ENCODE measurements around the gene PTCD1. TPM values are rescaled to one million over a fixed set of nuclear protein-coding genes. Genes with fewer than 3 reads are reported as not detected.

PTCD1 gene
- polyA plus RNA-seq, 1 donor (not counting 4 experiments of a cell fraction or from before 2014, with no cell fraction given): 2.8 TPM

GRCh38 chr7:99386584-99387238, 51.9 kb downstream of the PTCD1 start:
- peak; percentile 14 to 41 (median 41) for TF ChIP-seq CTCF (optimal IDR thresholded peaks at IDR 0.05 in 1 of 3, IDR thresholded peaks at IDR 0.05 in 1 of 3, conservative IDR thresholded peaks at IDR 0.05 in 1 of 3; ENCODE audit: extremely low read depth in 1 of 3, insufficient read depth in 2 of 3, low read length in 3 of 3)
- no peak for TF ChIP-seq EZH2 (IDR thresholded peaks at IDR 0.05; ENCODE audit: low read length)
- Histone ChIP-seq H3K9me3 (ENCODE audit: control insufficient read depth, low read depth, low read length) (no peaks in the 10 kb centered on the region), H3K4me1 (ENCODE audit: control insufficient read depth, extremely low read depth, insufficient read depth, low read length) (no peaks in the 10 kb centered on the region), H3K27ac (ENCODE audit: control insufficient read depth, insufficient read depth, low read length) (no peak overlapping the region), H3K9me1 (ENCODE audit: control insufficient read depth, extremely low read depth, insufficient read depth, low read length) (no peaks in the 10 kb centered on the region), H2AFZ (ENCODE audit: control insufficient read depth, low read length) (no peak overlapping the region), H3K79me2 (ENCODE audit: control insufficient read depth, insufficient read depth, low read length) (peaks cover 29% of the 10 kb centered on the region), H3K4me3 (ENCODE audit: control insufficient read depth in 2 of 3, extremely low read depth in 1 of 3, insufficient read depth in 2 of 3, low read depth in 1 of 3, low read length in 3 of 3) (no peak overlapping the region), H3K4me2 (ENCODE audit: control insufficient read depth, extremely low read depth, insufficient read depth, low read depth, low read length) (no peak overlapping the region), H3K36me3 (ENCODE audit: control insufficient read depth in 2 of 2, extremely low read depth in 1 of 2, insufficient read depth in 2 of 2, low read length in 2 of 2) (peaks cover 33 to 44% of the 10 kb centered on the region in 2 experiments), H4K20me1 (ENCODE audit: control insufficient read depth, extremely low read depth, insufficient read depth, low read length) (peaks cover 14% of the 10 kb centered on the region), H3K27me3 (ENCODE audit: control insufficient read depth, extremely low read depth, insufficient read depth, low read length) (no peaks in the 10 kb centered on the region), H3K9ac (ENCODE audit: control insufficient read depth, extremely low read depth, insufficient read depth, low read length) (no peak overlapping the region)
- dilution Hi-C loops (cut with MboI; ENCODE audit: extremely low pct_ligation_motif_present, low sequenced_read_pairs): no loop called here
- FAIRE-seq: no peak
- no peak for DNase-seq (ENCODE audit: low read depth, low spot score)

GRCh38 chr7:99385564-99385963, 53.0 kb downstream of the PTCD1 start:
- Histone ChIP-seq H4K20me1 (ENCODE audit: control insufficient read depth, extremely low read depth, insufficient read depth, low read length) (peaks cover 23% of the 10 kb centered on the region), H3K9me1 (ENCODE audit: control insufficient read depth, extremely low read depth, insufficient read depth, low read length) (peaks cover 3% of the 10 kb centered on the region), H2AFZ (ENCODE audit: control insufficient read depth, low read length) (no peak overlapping the region), H3K9ac (ENCODE audit: control insufficient read depth, extremely low read depth, insufficient read depth, low read length) (no peak overlapping the region), H3K4me3 (ENCODE audit: control insufficient read depth in 2 of 3, extremely low read depth in 1 of 3, insufficient read depth in 2 of 3, low read depth in 1 of 3, low read length in 3 of 3) (no peak overlapping the region), H3K27ac (ENCODE audit: control insufficient read depth, insufficient read depth, low read length) (no peak overlapping the region), H3K4me1 (ENCODE audit: control insufficient read depth, extremely low read depth, insufficient read depth, low read length) (peaks cover 6% of the 10 kb centered on the region), H3K36me3 (ENCODE audit: control insufficient read depth in 2 of 2, extremely low read depth in 1 of 2, insufficient read depth in 2 of 2, low read length in 2 of 2) (peaks cover 33 to 49% of the 10 kb centered on the region in 2 experiments), H3K9me3 (ENCODE audit: control insufficient read depth, low read depth, low read length) (no peaks in the 10 kb centered on the region), H3K79me2 (ENCODE audit: control insufficient read depth, insufficient read depth, low read length) (peaks cover 39% of the 10 kb centered on the region), H3K27me3 (ENCODE audit: control insufficient read depth, extremely low read depth, insufficient read depth, low read length) (no peaks in the 10 kb centered on the region), H3K4me2 (ENCODE audit: control insufficient read depth, extremely low read depth, insufficient read depth, low read depth, low read length) (no peak overlapping the region)
- FAIRE-seq (no peak), DNase-seq (ENCODE audit: low read depth, low spot score) (no peak)
- TF ChIP-seq EZH2 (IDR thresholded peaks at IDR 0.05; ENCODE audit: low read length) (no peak), CTCF (optimal IDR thresholded peaks at IDR 0.05 in 1 of 3, IDR thresholded peaks at IDR 0.05 in 1 of 3, conservative IDR thresholded peaks at IDR 0.05 in 1 of 3; ENCODE audit: extremely low read depth in 1 of 3, insufficient read depth in 2 of 3, low read length in 3 of 3) (no peak)
- dilution Hi-C loops (cut with MboI; ENCODE audit: extremely low pct_ligation_motif_present, low sequenced_read_pairs): no loop called here
